ENCODE results near the gene ZSCAN25.
A peak's percentile ranks its signal among the peaks of the same experiment; 100 is the strongest.
"Not testable (repeated sequence)": the region's sequence is repeated elsewhere in the genome, so short reads cannot be mapped to it uniquely, and the experiment has no call there.

Gene ZSCAN25

DNA sequence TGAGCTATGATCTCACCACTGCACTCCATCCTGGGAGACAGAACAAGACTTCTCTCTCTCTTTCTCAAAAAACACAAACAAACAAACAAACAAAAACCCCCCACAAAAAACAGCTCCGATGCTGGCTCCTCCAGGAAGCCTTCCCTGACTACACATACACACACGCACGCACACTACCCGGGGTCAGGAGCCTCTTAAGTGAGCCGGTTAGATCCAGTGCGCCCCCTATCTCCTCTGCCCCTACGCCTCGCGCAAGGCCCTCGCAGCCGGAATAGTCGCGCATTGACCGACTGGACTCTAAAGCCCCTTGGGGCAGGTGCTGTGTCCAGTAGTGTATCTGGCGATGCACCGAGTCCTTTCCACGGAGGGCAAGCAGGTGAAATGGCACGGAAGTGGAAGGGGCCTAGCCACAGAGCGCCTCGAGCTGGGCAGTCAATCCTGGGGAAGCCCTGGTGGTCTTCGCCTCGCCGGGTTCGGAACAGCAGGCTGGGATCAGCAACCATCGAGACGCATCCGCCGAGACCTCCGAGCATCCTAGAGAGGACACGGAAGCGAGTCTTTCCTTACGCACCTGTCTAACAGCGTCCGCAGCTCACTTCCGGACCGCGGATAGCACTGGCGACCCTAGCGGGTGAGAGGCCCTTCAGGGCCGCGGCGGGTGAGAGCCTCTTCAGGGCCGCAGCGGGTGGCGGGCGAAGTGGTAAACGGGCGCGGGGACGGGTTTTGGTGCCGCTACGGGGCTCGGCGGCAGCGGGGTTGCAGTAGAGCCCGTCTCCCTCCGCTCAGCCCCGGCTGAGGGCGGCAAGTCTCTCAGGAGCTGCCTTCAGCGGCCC lies at the start of gene ZSCAN25:
ZSCAN25 (plus strand) TSS at position 588 of the 833 bp plus-strand sequence. CDS start 2,661 bp downstream, outside the sequence.
- peak; percentile 49 for DNase-seq (ENCODE audit: low read depth)

DNA sequence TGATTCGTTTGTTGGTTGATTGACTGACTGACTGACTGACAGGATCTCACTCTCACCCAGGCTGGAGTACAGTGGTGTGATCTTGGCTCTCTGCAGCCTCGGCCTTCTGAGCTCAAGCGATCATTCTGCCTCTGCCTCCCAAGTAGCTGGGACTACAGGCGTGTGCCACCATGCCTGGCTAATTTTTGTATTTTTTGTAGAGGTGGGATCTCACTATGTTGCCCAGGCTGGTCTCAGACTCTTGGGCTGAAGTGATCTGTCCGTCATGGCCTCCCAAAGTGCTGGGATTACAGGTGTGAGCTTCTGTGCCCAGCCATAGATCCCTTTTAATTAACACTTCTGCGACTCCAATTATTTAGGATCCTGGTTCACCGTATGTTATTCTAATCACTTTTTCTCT lies 48.0 kb upstream of the ZSCAN25 start:
- not testable (repeated sequence) for DNase-seq (ENCODE audit: low read depth)

DNA sequence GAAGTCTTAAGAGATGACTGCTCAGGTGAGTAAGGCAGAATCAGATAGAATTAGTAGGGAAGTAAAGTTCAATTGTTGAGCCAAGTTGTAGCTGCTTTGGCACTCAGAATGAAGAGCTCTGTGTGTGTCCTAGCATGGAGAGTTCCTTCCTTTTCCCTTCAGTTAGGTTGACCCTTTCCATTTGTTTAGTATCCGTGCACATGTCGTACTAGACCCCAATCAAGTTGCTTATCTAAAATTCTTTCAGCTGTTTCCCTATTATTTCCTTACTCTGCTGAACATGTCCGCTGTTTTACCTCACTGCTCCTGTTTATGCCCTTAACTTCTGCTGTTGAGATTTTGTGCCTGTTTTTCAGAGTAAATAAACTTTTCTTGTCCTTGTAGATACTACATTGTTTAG lies 45.0 kb upstream of the ZSCAN25 start:
- DNase-seq (ENCODE audit: low read depth): no peak

DNA sequence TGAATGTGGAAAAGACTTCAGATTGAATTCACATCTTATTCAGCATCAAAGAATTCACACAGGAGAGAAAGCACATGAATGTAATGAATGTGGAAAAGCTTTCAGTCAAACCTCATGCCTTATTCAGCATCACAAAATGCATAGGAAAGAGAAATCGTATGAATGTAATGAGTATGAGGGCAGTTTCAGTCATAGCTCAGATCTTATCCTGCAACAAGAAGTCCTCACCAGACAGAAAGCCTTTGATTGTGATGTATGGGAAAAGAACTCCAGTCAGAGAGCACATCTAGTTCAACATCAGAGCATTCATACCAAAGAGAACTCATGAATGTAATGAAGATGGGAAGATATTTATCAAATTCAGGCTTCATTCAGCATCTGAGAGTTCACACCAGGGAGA lies 43.5 kb upstream of the ZSCAN25 start:
- no peak for DNase-seq (ENCODE audit: low read depth)

DNA sequence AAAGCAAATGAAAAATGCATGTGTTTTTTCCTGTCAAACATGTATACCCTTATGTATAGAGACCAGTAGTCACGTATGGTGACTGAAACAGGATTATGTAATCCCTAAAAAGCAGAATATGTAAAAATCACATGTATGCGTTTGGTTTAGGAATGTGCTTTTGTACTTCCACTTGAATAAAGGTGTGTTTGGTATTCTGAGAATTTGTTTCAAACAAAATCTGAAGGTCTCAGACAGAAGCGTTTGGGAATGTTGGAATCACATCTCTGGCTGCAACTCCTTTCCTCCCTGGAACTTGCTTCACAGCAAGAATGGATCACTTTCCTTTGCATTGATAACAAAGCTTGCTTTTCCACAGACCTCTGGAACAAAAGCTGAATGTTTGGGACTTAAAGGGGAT lies 40.5 kb upstream of the ZSCAN25 start:
- DNase-seq (ENCODE audit: low read depth): no peak

DNA sequence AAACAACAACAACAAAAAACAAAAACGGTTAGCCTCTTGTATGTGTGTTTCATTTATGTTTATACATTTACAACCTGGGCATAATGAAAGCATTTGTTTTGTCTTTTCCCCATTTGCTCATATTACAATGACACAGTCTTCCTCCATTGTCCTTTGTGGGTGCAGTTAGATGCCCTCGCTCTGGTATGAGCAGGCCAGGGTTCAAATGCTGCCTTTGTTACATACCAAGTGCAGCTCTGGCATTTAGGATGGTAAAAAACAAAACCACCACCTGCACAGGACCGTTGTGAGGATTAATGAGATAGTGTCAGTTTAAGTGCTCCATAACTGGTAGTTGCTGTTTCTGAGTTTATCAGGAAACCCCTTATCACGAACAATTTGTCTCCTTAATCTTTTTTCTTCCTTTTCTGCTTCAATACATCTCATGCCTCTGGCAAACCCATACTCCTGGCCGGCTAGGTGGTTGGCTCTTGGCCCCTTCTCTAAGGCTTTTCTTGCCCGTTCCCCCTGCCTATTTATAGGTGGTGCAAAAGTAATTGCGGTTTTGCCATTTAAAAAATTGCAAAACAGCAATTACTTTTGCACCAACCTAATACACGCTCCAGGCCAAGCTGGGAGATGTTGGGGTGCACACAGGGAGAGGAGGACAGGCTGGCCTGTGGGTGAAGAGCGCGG lies 37.3 kb upstream of the ZSCAN25 start:
- no peak for DNase-seq (ENCODE audit: low read depth)

DNA sequence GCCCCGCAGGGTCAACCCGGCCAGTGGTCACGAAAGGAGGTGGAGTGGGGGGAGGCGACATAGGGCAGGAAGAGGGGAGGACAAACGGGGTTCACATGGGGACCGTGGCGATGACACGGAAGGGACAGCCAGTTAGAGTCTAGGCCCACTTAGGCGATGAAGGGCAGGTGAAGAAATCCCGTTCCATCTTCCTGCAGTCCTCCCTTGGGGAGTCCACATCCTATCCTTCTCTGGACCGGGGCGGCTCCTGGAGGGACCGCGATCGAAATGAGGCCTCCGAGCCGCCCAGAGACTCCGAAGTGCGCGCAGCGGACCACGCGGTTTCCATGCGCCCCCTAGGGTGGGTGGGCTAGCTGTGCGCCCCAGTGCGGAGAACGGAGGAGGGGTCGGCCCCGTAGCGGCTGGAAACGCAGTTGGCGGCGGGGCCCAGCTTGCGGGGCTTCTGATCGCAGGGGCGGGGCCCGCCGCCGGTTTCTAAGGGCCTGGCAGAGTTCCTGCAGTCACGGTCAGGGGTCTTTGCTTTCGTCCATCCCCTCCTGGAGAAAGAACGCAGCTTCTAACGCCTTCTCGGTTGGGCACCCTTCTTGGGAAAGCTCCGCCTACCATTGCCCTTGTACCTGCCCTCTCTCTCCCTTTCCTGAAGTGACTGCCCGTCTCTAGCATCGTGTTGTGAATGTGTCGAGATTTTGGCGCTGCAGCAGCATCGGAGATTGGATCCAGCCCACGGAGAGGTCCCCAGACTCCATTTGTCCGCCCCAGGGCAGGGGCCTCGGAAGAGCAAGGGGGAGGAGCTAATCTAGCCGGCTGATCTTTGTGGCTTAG lies 36.6 kb upstream of the ZSCAN25 start:
- DNase-seq (ENCODE audit: low read depth): no peak

DNA sequence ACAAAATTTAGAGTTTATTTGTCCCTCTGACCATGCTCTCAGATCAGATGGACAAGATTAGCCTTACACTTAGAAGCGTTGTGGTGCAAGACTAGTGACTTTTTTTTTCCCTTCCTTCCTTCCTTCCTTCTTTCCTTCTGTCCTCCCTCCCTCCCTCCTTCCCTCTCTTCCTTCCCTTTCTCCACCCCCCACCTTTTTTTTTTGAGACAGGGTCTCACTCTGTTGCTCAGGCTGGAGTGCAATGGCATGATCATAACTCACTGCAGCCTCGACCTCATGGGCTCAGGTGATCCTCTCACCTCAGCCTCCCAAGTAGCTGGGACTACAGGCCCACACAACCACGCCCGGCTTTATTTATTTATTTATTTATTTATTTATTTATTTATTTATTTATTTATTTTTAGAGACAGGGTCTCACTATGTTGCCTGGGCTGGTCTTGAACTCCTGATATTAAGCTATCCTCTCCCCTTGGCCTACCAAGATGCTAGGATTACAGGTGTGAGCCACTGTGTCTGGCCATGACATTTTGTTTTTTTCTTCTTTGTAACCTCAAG lies 35.9 kb upstream of the ZSCAN25 start:
- not testable (repeated sequence) for DNase-seq (ENCODE audit: low read depth)

DNA sequence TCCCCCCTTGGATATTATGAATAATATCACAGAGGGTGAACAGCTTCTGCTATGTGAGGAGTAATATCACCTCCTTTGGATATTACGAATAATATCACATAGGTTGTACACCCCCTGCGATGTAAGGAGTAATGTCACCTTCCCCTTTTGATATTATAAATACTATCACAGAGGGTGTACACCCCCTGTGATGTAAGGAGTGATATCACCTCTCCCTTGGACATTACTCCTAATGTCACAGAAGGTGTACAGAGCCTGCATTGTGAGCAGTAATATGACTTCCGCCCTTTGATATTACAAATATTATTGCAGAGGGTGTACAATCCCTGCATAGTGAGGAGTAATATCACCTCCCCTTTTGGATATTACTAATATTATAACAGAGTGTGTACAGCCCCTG lies 27.9 kb upstream of the ZSCAN25 start:
- no peak for DNase-seq (ENCODE audit: low read depth)

DNA sequence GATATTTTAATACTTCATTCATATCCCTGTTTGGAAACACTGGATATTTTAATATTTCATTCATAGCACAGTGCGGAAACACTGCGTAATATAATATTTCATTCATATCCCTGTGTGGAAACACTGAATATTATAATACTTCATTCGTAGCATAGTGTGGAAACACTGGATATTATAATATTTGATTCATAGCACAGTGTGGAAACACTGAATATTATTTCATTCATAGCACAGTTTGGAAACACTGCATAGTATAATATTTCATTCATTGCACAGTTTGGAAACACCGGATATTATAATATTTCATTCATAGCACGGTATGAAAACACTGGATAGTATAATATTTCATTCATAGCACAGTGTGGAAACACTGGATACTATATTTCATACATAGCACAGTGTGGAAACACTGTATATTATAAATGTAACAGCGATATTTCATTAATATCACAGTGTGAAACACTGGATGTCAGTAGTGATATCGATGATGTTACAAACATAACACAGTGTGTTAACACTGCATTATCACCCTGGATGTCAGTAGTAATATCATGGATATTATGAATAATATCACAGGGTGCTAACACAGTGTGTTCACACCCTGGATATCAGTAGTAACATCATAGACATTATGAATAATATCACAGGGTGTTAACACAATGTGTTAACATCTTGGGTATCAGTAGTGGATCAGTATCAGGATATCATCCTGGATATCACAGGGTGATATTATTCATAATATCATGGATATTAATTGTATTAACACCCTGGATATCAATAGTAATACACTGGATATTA lies 21.6 kb upstream of the ZSCAN25 start:
- no peak for DNase-seq (ENCODE audit: low read depth)

DNA sequence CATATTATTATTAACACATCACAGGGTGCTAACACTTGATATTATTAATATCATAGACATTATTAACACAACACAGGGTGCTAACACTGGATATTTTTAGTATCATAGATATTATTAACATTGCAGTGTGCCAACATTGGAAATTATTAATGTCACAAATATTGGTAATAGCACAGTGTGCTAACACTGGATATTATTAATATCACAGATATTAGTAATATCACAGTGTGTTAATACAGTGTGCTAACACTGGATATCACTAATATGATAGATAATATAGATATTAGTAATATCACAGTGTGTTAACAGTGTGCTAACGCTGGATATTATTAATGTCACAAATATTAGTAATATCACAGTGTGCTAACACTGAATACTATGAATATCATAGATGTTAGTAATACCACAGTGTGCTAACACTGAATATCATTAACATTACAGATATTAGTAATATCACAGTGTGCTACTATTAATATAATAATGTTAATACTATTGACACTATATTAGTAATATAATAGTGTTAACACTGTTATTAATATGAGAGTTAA lies 20.3 kb upstream of the ZSCAN25 start:
- DNase-seq (ENCODE audit: low read depth): no peak

DNA sequence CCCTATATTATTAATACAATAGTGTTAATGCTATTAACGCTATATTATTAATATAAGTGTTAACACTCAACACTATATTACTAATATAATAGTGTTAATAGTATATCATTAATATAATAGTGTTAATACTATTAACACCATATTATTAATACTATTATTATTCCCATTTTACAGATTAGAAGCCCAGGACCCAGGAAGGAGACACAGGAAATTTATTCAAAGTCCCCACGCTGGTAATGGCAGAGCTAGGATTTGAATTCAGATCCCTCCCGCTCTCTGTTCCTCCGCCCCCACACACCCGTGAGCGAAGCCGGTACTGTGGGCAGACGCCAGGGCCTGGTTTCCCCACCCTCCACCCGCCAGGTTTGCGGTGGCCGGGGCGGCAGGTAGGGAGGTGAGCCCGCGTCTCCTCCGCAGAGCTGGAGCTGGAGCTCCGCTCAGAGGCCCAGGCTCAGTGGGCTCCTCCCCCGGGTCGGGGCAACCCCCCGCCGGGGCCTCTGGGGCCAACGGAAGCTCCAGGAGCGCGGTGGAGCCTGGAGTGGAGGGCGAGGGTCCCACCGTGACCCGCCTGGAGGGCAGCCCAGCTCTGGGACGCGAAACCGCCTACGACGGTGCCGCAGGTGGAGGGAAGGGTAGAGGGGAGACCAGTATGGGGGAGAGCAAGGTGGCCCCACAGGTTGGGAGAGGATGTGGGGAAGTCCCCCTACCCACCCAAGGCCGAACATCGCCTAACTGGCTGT lies 18.8 kb upstream of the ZSCAN25 start, which contains the start of gene TMEM225B:
TMEM225B (plus strand) TSS at position 506 of the 740 bp plus-strand sequence. CDS start 6,122 bp downstream, outside the sequence.
- DNase-seq (ENCODE audit: low read depth): no peak

DNA sequence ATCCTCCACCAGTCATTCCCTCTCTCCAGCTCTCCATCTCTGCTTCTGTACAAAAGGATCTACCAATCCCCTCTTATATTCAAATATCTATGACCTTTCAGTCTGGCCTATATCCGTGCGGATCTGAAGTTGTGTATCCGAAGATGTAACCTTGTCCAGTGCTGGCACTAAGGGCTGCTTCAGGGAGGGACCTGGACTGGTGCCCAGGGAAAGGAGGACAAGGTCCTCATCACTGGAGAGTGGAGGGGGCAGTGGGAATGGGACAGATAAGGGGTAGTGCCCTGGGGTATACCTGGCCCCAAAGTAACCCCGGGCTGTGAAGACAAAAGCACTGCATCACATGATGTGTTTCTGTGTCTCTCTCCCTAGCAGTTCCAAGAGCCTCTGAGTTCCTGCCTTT lies 16.9 kb upstream of the ZSCAN25 start:
- no peak for DNase-seq (ENCODE audit: low read depth)

DNA sequence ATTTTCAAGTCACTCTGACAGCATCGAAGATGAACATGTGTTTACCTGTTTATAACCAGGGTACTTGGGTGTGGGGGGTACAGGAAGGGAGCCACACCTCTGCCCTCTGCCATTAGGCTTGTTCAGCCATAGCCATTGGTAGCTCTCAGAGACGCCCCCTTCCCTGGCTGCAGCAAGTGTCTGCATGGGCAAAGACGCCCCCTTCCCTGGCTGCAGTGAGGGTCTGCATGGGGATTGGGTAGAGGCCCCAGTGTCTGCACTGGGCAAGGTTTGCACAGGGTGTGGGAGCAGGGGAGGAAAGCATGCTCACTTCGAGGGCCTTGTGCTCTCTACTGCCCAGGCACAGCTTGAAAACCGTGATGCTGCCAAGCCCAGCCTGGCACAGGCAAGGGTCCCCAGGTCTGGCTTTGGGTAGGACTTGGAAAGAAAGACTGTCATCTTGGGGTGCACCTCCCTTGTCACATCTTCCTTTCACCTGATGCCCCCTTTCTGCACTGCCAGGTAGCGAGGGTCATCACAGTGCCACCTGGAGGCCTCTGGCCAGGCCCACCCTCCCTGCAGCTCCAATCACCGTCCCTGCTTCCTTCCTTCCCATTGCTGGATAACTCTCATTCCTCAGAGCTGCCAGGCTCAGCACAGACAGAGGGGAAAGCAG lies 15.0 kb upstream of the ZSCAN25 start:
- DNase-seq (ENCODE audit: low read depth): no peak

DNA sequence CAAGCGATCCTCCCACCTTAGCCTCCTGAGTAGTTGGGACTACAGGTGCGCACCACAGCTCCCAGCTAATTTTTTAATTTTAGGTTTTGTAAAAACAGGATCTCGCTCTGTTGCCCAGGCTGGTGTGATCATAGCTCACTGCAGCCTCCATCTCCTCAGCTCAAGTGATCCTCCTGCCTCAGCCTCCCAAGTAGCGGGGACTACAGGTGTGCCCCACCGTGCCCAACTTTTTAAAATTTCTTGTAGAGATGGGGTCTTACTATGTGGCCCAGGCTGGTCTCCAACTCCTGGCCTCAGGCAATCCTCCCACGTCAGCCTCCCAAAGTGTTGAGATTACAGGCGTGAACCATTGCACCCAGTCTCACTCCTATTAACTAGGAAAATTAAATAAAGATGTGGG lies 11.2 kb upstream of the ZSCAN25 start:
- DNase-seq (ENCODE audit: low read depth): no peak

DNA sequence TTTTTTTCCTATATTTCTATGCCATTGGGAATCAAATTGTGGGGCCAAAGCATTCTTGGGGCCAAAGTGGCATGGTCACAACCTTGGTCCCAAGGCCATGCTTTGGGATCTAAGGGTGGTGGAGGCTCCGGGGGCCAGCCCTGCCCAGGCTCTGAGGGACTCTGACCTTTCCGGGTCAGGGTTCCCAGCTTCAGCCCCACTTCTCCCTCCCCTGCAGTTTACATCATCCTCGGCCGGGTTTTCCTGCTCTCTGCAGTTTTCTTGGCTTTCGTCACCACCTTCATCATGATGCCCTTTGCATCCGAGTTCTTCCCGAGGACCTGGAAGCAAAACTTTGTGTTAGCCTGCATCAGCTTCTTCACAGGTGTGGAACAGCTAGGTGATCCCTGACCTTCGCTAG lies 10.2 kb upstream of the ZSCAN25 start:
- no peak for DNase-seq (ENCODE audit: low read depth)

DNA sequence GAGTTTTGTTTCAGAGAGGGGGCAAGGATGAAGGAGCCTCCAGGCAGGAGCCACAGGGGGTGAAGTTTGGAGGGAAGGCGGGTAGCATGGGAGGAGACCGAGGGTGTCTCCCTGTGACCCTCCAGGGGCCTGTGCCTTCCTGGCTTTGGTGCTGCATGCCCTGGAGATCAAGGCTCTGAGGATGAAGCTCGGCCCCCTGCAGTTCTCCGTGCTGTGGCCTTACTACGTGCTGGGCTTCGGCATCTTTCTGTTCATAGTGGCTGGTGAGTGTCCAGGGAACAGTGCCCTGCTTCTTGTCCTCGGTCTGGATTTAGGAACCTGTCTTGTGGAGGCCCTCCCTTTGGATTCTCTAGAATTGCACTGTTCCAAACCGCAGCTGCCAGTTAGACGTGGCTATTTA lies 9.2 kb upstream of the ZSCAN25 start:
- DNase-seq (ENCODE audit: low read depth): no peak

DNA sequence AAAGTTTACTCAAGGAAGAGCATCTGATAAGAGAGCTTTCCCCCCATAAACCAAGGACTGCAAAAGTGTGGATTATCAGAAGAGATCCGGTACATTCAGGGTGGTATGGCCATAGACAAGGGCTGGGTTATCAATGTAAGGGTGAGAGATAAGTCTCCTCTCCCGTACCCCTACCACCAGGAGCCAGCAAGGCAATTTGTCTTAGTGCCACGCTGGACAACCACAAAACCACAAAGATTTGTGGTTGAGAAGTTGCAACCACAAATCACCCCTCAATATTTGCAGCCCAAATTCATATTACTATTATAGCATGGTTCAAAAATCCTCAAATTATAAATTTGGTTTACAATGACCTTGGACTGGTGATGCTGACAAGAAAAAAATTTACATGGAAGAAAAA lies 2.3 kb upstream of the ZSCAN25 start:
- no peak for DNase-seq (ENCODE audit: low read depth)

DNA sequence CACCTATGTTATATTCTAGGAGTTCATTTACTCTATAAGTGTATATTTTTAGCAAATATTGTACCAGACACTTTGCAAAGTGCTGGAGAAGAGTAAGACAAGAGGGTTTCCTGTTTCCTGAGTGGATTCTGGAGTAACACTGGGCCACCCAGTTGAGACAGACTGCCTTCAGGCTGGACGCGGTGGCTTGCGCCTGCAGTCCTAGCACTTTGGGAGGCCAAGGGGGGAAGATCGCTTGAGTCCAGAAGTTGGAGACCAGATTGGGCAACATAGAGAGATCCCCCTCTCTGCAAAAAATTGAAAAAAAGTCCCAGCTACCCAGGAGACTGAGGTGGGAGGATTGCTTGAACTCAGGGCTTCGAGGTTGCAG lies 772 bp upstream of the ZSCAN25 start:
- no peak for DNase-seq (ENCODE audit: low read depth)
